ENCODE measurements around the gene CD38. TPM values are rescaled to one million over a fixed set of nuclear protein-coding genes. Genes with fewer than 3 reads are reported as not detected.

CD38 gene
- total and polyA plus RNA-seq, 2 of the 13 experiments (the other 11 are each of a cell fraction or from before 2014, with no cell fraction given) = not detected

GRCh38 chr4:15837591-15837990, 59.5 kb downstream of the CD38 start:
- in situ Hi-C loops (cut with HindIII; ENCODE audit: extremely low pct_ligation_motif_present, low pct_unique_long_range_greater_than_20kb) = no loop called here
- ChIA-PET POLR2A (no interaction called here), CTCF (ENCODE audit: low intra/inter-chr PET ratio, low total read pairs) (no interaction called here)
- Histone ChIP-seq H3K9me3 (ENCODE audit: low read length) (no peaks in the 10 kb centered on the region), H4K20me1 (ENCODE audit: insufficient read depth, low read length) (no peaks in the 10 kb centered on the region), H3K27ac (ENCODE audit: extremely low read length, insufficient read depth, low read length) (no peak overlapping the region), H3K79me2 (ENCODE audit: insufficient read depth, low read length) (no peaks in the 10 kb centered on the region), H3K4me1 (ENCODE audit: insufficient read depth, low read length) (no peaks in the 10 kb centered on the region), H2AFZ (ENCODE audit: low read length) (no peak overlapping the region), H3K4me2 (ENCODE audit: low read depth, low read length) (no peak overlapping the region), H3K4me3 (replicated peaks in 1 of 3; ENCODE audit: insufficient read depth in 1 of 3, low read depth in 2 of 3, low read length in 3 of 3) (no peak overlapping the region), H3K36me3 (replicated peaks in 1 of 2; ENCODE audit: control insufficient read depth in 1 of 2, insufficient read depth in 2 of 2, low read length in 2 of 2) (no peaks in the 10 kb centered on the region), H3K9ac (ENCODE audit: insufficient read depth, low read depth, low read length) (no peak overlapping the region), H3K27me3 (ENCODE audit: control insufficient read depth in 1 of 2, insufficient read depth in 2 of 2, low read length in 2 of 2) (no peaks in the 10 kb centered on the region)
- 7% methylated on average over 1 of the region's 1 CpG for WGBS (ENCODE audit: low lambda C conversion rate)
- no TSS peak for BruUV-seq (replicated peaks)
- no peak for FAIRE-seq
- ATAC-seq = no peak
- no peak for DNase-seq (ENCODE audit: low spot score)
- intact Hi-C loops (cut with micrococcal nuclease; ENCODE audit: unreplicated experiment) = no loop called here
- TF ChIP-seq FUBP1 (CRISPR knock-in tag; IDR thresholded peaks at IDR 0.05; ENCODE audit: borderline replicate concordance) (no peak), RXRA (CRISPR knock-in tag; IDR thresholded peaks at IDR 0.05) (no peak), NFATC3 (CRISPR knock-in tag; IDR thresholded peaks at IDR 0.05) (no peak), MNT (IDR thresholded peaks at IDR 0.05) (no peak), CERS6 (CRISPR knock-in tag; IDR thresholded peaks at IDR 0.05) (no peak), SPEN (CRISPR knock-in tag; IDR thresholded peaks at IDR 0.05; ENCODE audit: low read depth) (no peak), THAP7 (CRISPR knock-in tag; IDR thresholded peaks at IDR 0.05) (no peak), SRSF4 (IDR thresholded peaks at IDR 0.05; ENCODE audit: low read depth, low read length, poor library complexity, severe bottlenecking) (no peak), ZNF468 (CRISPR knock-in tag; IDR thresholded peaks at IDR 0.05) (no peak), PRMT3 (CRISPR knock-in tag; IDR thresholded peaks at IDR 0.05; ENCODE audit: borderline replicate concordance, low read depth) (no peak), MAX (IDR thresholded peaks at IDR 0.05) (no peak), ZSCAN21 (CRISPR knock-in tag; IDR thresholded peaks at IDR 0.05; ENCODE audit: borderline replicate concordance) (no peak), ZBTB26 (CRISPR knock-in tag; IDR thresholded peaks at IDR 0.05; ENCODE audit: borderline replicate concordance) (no peak), TAF1 (CRISPR knock-in tag; IDR thresholded peaks at IDR 0.05) (no peak)
